HL-60 (cell line): ENCODE measurements around the gene EP400.

Source experiments
- GABPA ChIP-seq: IDR thresholded peaks from 2 replicates; pipeline ENCODE4 v1.6.1; 2012; ENCODE audit warnings: low read depth
- POLR2AphosphoS5 ChIP-seq: IDR thresholded peaks from 2 replicates; pipeline ENCODE4 v1.6.1; 2012; ENCODE audit warnings: low read depth
- SPI1 ChIP-seq: IDR thresholded peaks from 2 replicates; pipeline ENCODE4 v1.6.1; 2012; ENCODE audit warnings: low read depth, mild to moderate bottlenecking, borderline replicate concordance
- TF ChIP-seq, protein P1 (sequence below): IDR thresholded peaks from one replicate; pipeline ENCODE4 v1.5.1; 2011; ENCODE audit warnings: low read length, control low read depth, inconsistent platforms; ENCODE audit not compliant: insufficient read depth
- TF ChIP-seq, protein P2 (sequence below): IDR thresholded peaks from 2 replicates; pipeline ENCODE4 v1.6.1; 2012; ENCODE audit warnings: low read depth; ENCODE audit not compliant: insufficient replicate concordance

DNA sequence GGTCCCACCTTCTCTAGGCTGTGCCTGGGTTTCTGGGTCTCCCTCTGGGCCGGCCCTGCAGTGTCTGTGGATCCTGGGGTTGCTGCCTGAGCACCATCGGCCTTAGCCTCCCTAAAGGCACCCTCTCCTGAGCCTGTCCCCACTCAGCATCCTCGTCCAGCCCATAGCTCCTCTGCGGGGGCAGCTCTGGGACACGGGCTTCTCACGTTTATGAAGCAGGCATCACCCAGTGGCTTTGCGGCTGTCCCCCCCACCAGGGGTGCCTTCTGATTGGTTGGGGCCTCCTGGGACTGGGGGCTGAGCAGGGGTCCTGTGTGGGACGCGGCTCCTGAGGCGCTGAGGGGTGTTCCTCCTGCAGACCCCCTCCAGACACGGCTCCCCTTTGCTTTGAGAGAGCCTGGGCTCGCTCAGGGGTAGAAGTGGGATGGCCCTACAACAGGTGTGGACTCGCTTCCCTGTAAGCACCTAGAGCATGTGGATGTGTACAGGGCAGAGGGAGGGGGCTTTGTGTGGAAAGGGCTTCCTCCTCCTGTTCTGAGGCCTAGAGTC lies 44.6 kb upstream of the EP400 start:
- TF ChIP-seq SPI1 (no peak), POLR2AphosphoS5 (no peak), GABPA (no peak)
- TF ChIP-seq, protein P1, sequence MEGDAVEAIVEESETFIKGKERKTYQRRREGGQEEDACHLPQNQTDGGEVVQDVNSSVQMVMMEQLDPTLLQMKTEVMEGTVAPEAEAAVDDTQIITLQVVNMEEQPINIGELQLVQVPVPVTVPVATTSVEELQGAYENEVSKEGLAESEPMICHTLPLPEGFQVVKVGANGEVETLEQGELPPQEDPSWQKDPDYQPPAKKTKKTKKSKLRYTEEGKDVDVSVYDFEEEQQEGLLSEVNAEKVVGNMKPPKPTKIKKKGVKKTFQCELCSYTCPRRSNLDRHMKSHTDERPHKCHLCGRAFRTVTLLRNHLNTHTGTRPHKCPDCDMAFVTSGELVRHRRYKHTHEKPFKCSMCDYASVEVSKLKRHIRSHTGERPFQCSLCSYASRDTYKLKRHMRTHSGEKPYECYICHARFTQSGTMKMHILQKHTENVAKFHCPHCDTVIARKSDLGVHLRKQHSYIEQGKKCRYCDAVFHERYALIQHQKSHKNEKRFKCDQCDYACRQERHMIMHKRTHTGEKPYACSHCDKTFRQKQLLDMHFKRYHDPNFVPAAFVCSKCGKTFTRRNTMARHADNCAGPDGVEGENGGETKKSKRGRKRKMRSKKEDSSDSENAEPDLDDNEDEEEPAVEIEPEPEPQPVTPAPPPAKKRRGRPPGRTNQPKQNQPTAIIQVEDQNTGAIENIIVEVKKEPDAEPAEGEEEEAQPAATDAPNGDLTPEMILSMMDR: no peak
- TF ChIP-seq, protein P2, sequence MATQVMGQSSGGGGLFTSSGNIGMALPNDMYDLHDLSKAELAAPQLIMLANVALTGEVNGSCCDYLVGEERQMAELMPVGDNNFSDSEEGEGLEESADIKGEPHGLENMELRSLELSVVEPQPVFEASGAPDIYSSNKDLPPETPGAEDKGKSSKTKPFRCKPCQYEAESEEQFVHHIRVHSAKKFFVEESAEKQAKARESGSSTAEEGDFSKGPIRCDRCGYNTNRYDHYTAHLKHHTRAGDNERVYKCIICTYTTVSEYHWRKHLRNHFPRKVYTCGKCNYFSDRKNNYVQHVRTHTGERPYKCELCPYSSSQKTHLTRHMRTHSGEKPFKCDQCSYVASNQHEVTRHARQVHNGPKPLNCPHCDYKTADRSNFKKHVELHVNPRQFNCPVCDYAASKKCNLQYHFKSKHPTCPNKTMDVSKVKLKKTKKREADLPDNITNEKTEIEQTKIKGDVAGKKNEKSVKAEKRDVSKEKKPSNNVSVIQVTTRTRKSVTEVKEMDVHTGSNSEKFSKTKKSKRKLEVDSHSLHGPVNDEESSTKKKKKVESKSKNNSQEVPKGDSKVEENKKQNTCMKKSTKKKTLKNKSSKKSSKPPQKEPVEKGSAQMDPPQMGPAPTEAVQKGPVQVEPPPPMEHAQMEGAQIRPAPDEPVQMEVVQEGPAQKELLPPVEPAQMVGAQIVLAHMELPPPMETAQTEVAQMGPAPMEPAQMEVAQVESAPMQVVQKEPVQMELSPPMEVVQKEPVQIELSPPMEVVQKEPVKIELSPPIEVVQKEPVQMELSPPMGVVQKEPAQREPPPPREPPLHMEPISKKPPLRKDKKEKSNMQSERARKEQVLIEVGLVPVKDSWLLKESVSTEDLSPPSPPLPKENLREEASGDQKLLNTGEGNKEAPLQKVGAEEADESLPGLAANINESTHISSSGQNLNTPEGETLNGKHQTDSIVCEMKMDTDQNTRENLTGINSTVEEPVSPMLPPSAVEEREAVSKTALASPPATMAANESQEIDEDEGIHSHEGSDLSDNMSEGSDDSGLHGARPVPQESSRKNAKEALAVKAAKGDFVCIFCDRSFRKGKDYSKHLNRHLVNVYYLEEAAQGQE: no peak
